ENCODE measurements around the gene MTA1. TPM values are rescaled to one million over a fixed set of nuclear protein-coding genes. Genes with fewer than 3 reads are reported as not detected.

The MTA1 gene
- total and polyA plus RNA-seq, 2 of the 8 experiments (the other 6 are each of a cell fraction or from before 2014, with no cell fraction given): 73.9 to 221 TPM

DNA sequence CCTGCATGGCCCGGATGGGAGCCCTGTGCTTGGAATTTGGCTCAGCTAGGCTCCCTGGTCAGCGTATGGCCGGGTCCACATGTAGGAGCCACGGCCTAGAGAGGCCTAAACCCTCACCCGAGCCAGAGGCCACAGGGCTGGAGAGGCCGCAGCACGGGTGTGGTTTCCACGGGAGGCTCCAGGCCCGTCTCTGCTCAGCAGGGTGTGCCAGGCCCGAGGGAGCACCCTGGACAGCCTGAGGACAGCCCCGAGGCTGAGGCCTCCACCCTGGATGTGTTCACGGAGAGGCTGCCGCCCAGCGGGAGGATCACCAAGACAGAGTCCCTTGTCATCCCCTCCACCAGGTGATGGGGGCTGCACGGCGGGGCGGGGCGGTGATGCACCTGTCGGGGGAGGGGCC, 38.9 kb upstream of the MTA1 start (continued):
- TF ChIP-seq RFX5 (IDR thresholded peaks at IDR 0.05; ENCODE audit: borderline replicate concordance, low read depth, low read length) (no peak), TAF1 (IDR thresholded peaks at IDR 0.05; ENCODE audit: low read depth, low read length) (no peak), KDM1A (IDR thresholded peaks at IDR 0.05; ENCODE audit: borderline replicate concordance, low read length) (no peak), TAF7 (optimal IDR thresholded peaks at IDR 0.05; ENCODE audit: borderline replicate concordance, low read depth, low read length) (no peak), CBX8 (IDR thresholded peaks at IDR 0.05; ENCODE audit: borderline replicate concordance, low read depth, low read length) (no peak)
- TF ChIP-seq, protein P1, sequence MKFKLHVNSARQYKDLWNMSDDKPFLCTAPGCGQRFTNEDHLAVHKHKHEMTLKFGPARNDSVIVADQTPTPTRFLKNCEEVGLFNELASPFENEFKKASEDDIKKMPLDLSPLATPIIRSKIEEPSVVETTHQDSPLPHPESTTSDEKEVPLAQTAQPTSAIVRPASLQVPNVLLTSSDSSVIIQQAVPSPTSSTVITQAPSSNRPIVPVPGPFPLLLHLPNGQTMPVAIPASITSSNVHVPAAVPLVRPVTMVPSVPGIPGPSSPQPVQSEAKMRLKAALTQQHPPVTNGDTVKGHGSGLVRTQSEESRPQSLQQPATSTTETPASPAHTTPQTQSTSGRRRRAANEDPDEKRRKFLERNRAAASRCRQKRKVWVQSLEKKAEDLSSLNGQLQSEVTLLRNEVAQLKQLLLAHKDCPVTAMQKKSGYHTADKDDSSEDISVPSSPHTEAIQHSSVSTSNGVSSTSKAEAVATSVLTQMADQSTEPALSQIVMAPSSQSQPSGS (IDR thresholded peaks at IDR 0.05; ENCODE audit: low read length): no peak

Data from H1 (cell line).